PC-3 (cell line): ENCODE data around the gene VPS54. TPM values are rescaled to one million over a fixed set of nuclear protein-coding genes. Genes with fewer than 3 reads are reported as not detected.

Experiments
- ATAC-seq: fragments of 200-7000 bp; cut with Tn5 transposase; 2 replicates; pipeline ENCODE4 v1.9.1; 2020; ENCODE audit warnings: mild to moderate bottlenecking, moderate library complexity
- Bru-seq: library from RNA; stranded (reverse); fragments of 400-500 nt; gene quantifications from one replicate; lab custom pipeline; 2021; lab: Mats Ljungman, UMichigan
- BruChase-seq, 2 experiments: library from RNA; stranded (reverse); fragments of 400-500 nt; gene quantifications; one replicate each; lab custom pipeline; 2021; lab: Mats Ljungman, UMichigan
- BruUV-seq: library from RNA; stranded (reverse); fragments of 400-500 nt; replicated peaks from 2 replicates; lab custom pipeline; 2021; lab: Mats Ljungman, UMichigan
- CTCF ChIA-PET: fragments of 300-600 bp; sonication (Branson Sonifier 250); formaldehyde crosslinking; loops from one replicate; lab custom pipeline; 2022; ENCODE audit warnings: antibody characterized with exemption; lab: Charles Lee
- POLR2A ChIA-PET: fragments of 300-600 bp; sonication (Branson Sonifier 250); formaldehyde crosslinking; loops from one replicate; lab custom pipeline; 2022; ENCODE audit warnings: antibody characterized with exemption; ENCODE audit not compliant: unreplicated experiment; lab: Charles Lee
- DNase-seq: peaks from one replicate; pipeline ENCODE4 v3.0.0-alpha.2; 2015
- H2AFZ ChIP-seq: fragments of 300-600 bp; sonication (generic); 2 replicates; pipeline ENCODE4 v1.6.0; 2016; ENCODE audit warnings: antibody characterized with exemption, low read length
- H3F3A ChIP-seq: fragments of 300-600 bp; sonication (generic); one replicate; pipeline ENCODE4 v1.6.0; 2017; ENCODE audit warnings: antibody characterized with exemption, low read length, control low read depth, mild to moderate bottlenecking; ENCODE audit not compliant: unreplicated experiment
- H3K27ac ChIP-seq: fragments of 300-600 bp; sonication (generic); 2 replicates; pipeline ENCODE4 v1.5.1; 2016; ENCODE audit warnings: mild to moderate bottlenecking, low read length
- H3K27me3 ChIP-seq: fragments of 300-600 bp; sonication (generic); 2 replicates; pipeline ENCODE4 v1.6.1; 2016; ENCODE audit warnings: low read length, mixed read lengths
- H3K36me3 ChIP-seq: fragments of 300-600 bp; sonication (generic); 2 replicates; pipeline ENCODE4 v1.6.1; 2016; ENCODE audit warnings: low read depth, mixed run types, low read length, mixed read lengths
- H3K4me1 ChIP-seq: fragments of 300-600 bp; sonication (generic); 2 replicates; pipeline ENCODE4 v1.5.1; 2016; ENCODE audit warnings: low read length; ENCODE audit not compliant: insufficient read depth
- H3K4me2 ChIP-seq: fragments of 300-600 bp; sonication (generic); 2 replicates; pipeline ENCODE4 v1.6.0; 2016; ENCODE audit warnings: low read length
- H3K4me3 ChIP-seq: fragments of 300-600 bp; sonication (generic); 2 replicates; pipeline ENCODE4 v1.5.1; 2016; ENCODE audit warnings: mild to moderate bottlenecking, low read length, mixed read lengths
- H3K79me2 ChIP-seq: fragments of 300-600 bp; sonication (generic); 2 replicates; pipeline ENCODE4 v1.6.1; 2017; ENCODE audit warnings: low read length, mixed read lengths
- H3K9ac ChIP-seq: fragments of 300-600 bp; sonication (generic); 2 replicates; pipeline ENCODE4 v1.6.0; 2016; ENCODE audit warnings: mild to moderate bottlenecking, low read length
- H3K9me2 ChIP-seq: fragments of 300-600 bp; sonication (generic); replicated peaks from 2 replicates; pipeline ENCODE4 v1.6.1; 2016; ENCODE audit warnings: mixed run types, low read length, mixed read lengths
- H3K9me3 ChIP-seq: fragments of 300-600 bp; sonication (generic); 2 replicates; pipeline ENCODE4 v1.6.1; 2016; ENCODE audit warnings: low read length, mixed read lengths
- H4K20me1 ChIP-seq: fragments of 300-600 bp; sonication (generic); 2 replicates; pipeline ENCODE4 v1.6.1; 2016; ENCODE audit warnings: low read length, mixed read lengths
- CTCF ChIP-seq: fragments of 300-600 bp; sonication (generic); conservative IDR thresholded peaks from 2 replicates; pipeline ENCODE4 v1.5.1; 2017; ENCODE audit warnings: antibody characterized with exemption, low read depth, mild to moderate bottlenecking, low read length
- EZH2 ChIP-seq: fragments of 300-600 bp; sonication (generic); IDR thresholded peaks from one replicate; pipeline ENCODE4 v1.6.1; 2017; ENCODE audit warnings: antibody characterized with exemption, mild to moderate bottlenecking, low read length; ENCODE audit not compliant: unreplicated experiment
- EZH2phosphoT487 ChIP-seq: fragments of 300-600 bp; sonication (generic); IDR thresholded peaks from 2 replicates; pipeline ENCODE4 v1.6.1; 2018; ENCODE audit warnings: mild to moderate bottlenecking, antibody characterized with exemption, low read length, borderline replicate concordance
- intact Hi-C: fragments of 100-400 bp; cut with micrococcal nuclease; formaldehyde crosslinking; loops from 2 replicates; pipeline ENCODE4 v1.9.0; 2023
- long read RNA-seq: library from polyadenylated mRNA; unstranded; transcript quantifications from one replicate; pipeline ENCODE4 v2.0.0, GENCODE V29; 2021; ENCODE audit not compliant: unreplicated experiment
- total RNA-seq: library from RNA; depleted of rRNA; stranded (reverse); fragments of >200 nt; gene quantifications from 2 replicates; pipeline ENCODE4 v1.2.3, GENCODE V29; 2014; rRNA removed

VPS54 gene
- 17.9 and 18.6 TPM in 2 replicates for total RNA-seq
- percentile 80 among the genes with signal in this experiment for Bru-seq, nascent RNA
- percentile 65 among the genes with signal in this experiment for BruChase-seq, experiment 1, labeled RNA remaining after a 6-hour chase
- BruChase-seq, experiment 2, labeled RNA remaining after a 2-hour chase: percentile 76 among the genes with signal in this experiment
- long read RNA-seq, full-length matches to known transcripts: 60 of 92 reads
- long read RNA-seq, partial matches to known transcripts: 14 of 92 reads
- long read RNA-seq, other reads (novel, unspliced or antisense): 18 of 92 reads

GRCh38 chr2:64019083-64019974, at the start of gene VPS54:
TSS of gene VPS54 (minus strand) at chr2:64019428. CDS start at chr2:63983999, 35,429 bp downstream.
- ChIA-PET POLR2A (interaction anchor here (0.5 to 0.6 kb wide), 2 partner anchors 120 to 129 kb away, joined by 3 to 6 read pairs; no protein-coding TSS in a partner anchor), CTCF (interaction anchor here (0.6 kb wide), 1 partner anchor 204 kb away, joined by 3 read pairs; no protein-coding TSS in a partner anchor)
- Histone ChIP-seq H4K20me1 (no peaks in the 10 kb centered on the region), H3K79me2 (peaks cover 44% of the 10 kb centered on the region), H3K9me2 (no peaks in the 10 kb centered on the region), H2AFZ (peak within 1 kb of the TSS; percentile 93), H3K4me3 (peak within 1 kb of the TSS; percentile 91), H3K27ac (peak within 1 kb of the TSS; percentile 39), H3F3A (no peaks in the 10 kb centered on the region), H3K27me3 (no peaks in the 10 kb centered on the region), H3K4me1 (peaks cover 23% of the 10 kb centered on the region), H3K36me3 (no peaks in the 10 kb centered on the region), H3K9ac (peak within 1 kb of the TSS; percentile 84), H3K4me2 (peak within 1 kb of the TSS; percentile 97), H3K9me3 (no peaks in the 10 kb centered on the region)
- DNase-seq (peak; percentile 60), ATAC-seq (peak; percentile 75)
- TF ChIP-seq EZH2 (no peak), EZH2phosphoT487 (no peak), CTCF (no peak)
- no TSS peak for BruUV-seq
- intact Hi-C loops: loop anchor here (5.0 to 10.0 kb wide), 3 partner anchors 37 to 325 kb away; no protein-coding TSS in a partner anchor

DNA sequence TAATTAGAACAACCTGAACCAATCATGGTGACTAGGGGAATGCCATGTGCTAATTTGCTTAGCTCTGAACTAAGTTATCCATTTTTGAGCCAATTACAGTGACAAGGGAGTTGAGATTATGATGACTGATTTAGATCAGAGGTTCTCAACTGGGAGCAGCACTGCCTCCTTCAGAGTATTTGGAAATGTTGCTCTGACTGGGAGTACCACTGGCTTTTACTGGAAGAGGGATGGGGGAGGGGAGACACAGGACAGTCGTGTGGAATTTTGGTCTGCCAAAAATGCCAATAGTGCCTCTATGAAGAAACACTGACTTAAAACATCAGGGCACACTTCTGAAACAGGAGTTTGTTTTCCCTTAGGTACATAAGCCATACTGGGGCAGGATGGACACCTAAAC, 48.1 kb upstream of the VPS54 start:
- H4K20me1 ChIP-seq: no peaks in the 10 kb centered on the region
- intact Hi-C loops: no loop called here
- ATAC-seq (no peak), DNase-seq (no peak)
- H3K4me1 ChIP-seq: peaks cover 14% of the 10 kb centered on the region
- H3K9me3 ChIP-seq: no peaks in the 10 kb centered on the region
- H2AFZ ChIP-seq: no peak overlapping the region
- no peak overlapping the region for H3K4me2 ChIP-seq
- no peak overlapping the region for H3K9ac ChIP-seq
- H3K27me3 ChIP-seq: no peaks in the 10 kb centered on the region
- TF ChIP-seq EZH2 (no peak), EZH2phosphoT487 (no peak), CTCF (no peak)
- H3K27ac ChIP-seq: no peak overlapping the region
- no TSS peak for BruUV-seq
- H3K4me3 ChIP-seq: no peak overlapping the region
- POLR2A ChIA-PET: no interaction called here
- H3F3A ChIP-seq: peaks cover 2% of the 10 kb centered on the region
- CTCF ChIA-PET: no interaction called here
- no peaks in the 10 kb centered on the region for H3K36me3 ChIP-seq
- no peaks in the 10 kb centered on the region for H3K9me2 ChIP-seq
- no peaks in the 10 kb centered on the region for H3K79me2 ChIP-seq
